K562 (cell line): ENCODE measurements around the gene BIRC5. TPM values are rescaled to one million over a fixed set of nuclear protein-coding genes. Genes with fewer than 3 reads are reported as not detected.

Experiments used
- MGA ChIP-seq: fragments of 450-650 bp; IDR thresholded peaks from 2 replicates; pipeline ENCODE4 v1.6.1; 2016; ENCODE audit warnings: mild to moderate bottlenecking, moderate library complexity
- ZFP30 ChIP-seq: fragments of 250-450 bp; sonication (Bioruptor Pico); IDR thresholded peaks from 2 replicates; pipeline ENCODE4 v1.8.0; 2022; ENCODE audit warnings: moderate library complexity, mild to moderate bottlenecking, inconsistent platforms, borderline replicate concordance
- polyA plus RNA-seq, 8 experiments: library from polyadenylated mRNA; depleted of rRNA in 4 of 8; stranded (reverse) in 5 of 8; unstranded in 3 of 8; fragments of >200 nt; fragmentation: Nextera tagmentation in 2 of 8; fragmentation: Illumina TruSeq in 1 of 8; extraction: Ambion mirVana in 2 of 8; extraction: Trizol in 1 of 8; gene quantifications; 2 replicates each; pipeline versions ENCODE4 v1.2.1 to v1.2.3, GENCODE V29; 2011 to 2014; ENCODE audit warnings: inconsistent platforms in 1 of 8, missing spikeins in 1 of 8
- total RNA-seq, 7 experiments: library from RNA; depleted of rRNA in 6 of 7; stranded (reverse); fragments of >200 nt in 6 of 7; fragmentation: Illumina TruSeq in 2 of 7; extraction: Trizol in 2 of 7; gene quantifications; 2 replicates each; pipeline versions ENCODE4 v1.2.1 to v1.2.3, GENCODE V29; 2011 to 2021; ENCODE audit warnings: low replicate concordance in 1 of 7

Gene BIRC5
- total and polyA plus RNA-seq, 9 of the 15 experiments (the other 6 are each of a cell fraction or from before 2014, with no cell fraction given), result 64.4 to 140 (median 101) TPM

DNA sequence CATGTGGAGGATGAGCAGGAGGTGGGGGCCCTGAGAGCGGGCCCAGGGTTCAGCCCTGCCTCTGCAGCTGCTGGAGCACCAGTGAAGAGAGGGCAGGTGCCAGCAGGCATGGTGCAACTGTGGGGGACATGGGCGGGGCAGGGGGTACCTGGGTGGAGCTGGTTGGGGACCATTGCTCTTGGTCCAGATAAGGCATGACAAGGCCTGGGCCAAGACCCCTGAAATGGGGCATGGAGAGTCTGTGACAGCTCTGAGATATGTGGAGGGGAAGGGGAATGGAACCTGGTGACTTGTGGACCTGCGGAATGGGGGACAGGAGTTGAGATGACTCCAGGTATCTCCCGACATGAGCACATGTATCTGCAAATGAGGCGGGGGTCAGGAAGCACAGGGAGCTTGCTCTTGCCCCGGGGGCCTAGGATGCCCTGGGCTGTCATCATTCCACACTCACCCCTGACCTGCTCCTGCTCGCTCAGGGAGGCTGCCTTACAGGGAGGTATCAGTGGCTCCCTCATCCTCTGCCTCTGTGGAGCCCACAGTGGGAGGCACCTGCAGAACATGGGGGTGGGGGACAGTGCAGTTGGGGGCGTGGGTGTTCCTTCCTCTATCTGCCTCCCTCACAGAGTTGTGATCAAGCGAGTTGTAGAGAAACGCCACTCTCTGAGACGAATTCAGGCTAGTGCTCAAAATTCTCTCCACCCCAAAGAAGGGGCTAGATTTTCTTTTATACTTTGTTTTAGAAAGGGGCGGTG is 57.5 kb downstream of the BIRC5 start (continued):
- no peak for TF ChIP-seq MGA
- TF ChIP-seq ZFP30 (CRISPR knock-in tag), result no peak
